Measurements from ENCODE around the gene RASA4B.
"Not testable (repeated sequence)": the region's sequence is repeated elsewhere in the genome, so short reads cannot be mapped to it uniquely, and the experiment has no call there.

DNA sequence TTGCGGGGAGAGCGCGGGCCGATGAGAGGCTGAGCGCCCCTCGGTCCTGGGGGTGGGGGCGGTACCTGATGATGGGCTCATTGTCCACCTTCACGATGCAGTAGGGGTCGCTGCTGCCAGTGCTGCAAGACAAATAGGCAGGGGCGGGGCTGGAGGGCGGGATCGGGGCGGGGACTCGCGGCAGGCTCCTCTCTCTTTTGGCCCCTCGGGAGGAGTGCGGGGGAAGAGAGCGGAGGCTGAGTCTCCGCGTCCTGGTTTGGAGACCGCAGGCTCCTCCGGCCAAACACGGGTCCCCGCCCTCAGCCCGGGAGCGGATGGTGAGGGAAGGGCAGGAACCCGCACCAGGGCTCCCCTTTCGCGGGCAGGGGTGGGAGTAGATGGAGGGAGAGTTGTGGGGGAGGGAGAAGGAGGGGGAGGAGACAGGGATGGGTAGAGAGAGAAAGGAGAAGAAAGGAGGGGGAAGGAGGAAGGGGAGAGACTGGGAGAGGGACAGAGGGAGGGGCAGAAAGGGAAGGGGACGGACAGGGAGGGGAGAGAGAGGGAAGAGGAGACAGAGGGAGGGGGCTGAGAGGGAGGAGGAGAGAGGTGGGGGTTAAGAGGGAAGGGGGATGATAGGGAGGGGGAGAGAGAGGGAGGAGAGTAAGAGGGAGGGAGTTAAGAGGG lies 5.6 kb downstream of the RASA4B start:
- TF ChIP-seq, protein P1, sequence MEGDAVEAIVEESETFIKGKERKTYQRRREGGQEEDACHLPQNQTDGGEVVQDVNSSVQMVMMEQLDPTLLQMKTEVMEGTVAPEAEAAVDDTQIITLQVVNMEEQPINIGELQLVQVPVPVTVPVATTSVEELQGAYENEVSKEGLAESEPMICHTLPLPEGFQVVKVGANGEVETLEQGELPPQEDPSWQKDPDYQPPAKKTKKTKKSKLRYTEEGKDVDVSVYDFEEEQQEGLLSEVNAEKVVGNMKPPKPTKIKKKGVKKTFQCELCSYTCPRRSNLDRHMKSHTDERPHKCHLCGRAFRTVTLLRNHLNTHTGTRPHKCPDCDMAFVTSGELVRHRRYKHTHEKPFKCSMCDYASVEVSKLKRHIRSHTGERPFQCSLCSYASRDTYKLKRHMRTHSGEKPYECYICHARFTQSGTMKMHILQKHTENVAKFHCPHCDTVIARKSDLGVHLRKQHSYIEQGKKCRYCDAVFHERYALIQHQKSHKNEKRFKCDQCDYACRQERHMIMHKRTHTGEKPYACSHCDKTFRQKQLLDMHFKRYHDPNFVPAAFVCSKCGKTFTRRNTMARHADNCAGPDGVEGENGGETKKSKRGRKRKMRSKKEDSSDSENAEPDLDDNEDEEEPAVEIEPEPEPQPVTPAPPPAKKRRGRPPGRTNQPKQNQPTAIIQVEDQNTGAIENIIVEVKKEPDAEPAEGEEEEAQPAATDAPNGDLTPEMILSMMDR (IDR thresholded peaks at IDR 0.05; ENCODE audit: low read length): not testable (repeated sequence)
- TF ChIP-seq EZH2 (IDR thresholded peaks at IDR 0.05; ENCODE audit: borderline replicate concordance, low read length): not testable (repeated sequence)
